Lower lobe of right lung (tissue), 2 donors: ENCODE measurements around the gene LRGUK. TPM values are rescaled to one million over a fixed set of nuclear protein-coding genes. Genes with fewer than 3 reads are reported as not detected.

Experiments
- ATAC-seq, 2 donors: fragments of 200-7000 bp; cut with Tn5 transposase; one replicate each; pipeline ENCODE4 v1.9.1; 2020 to 2022; ENCODE audit warnings: mild to moderate bottlenecking in 2 of 2, moderate library complexity in 2 of 2
- DNase-seq: peaks from one replicate; pipeline ENCODE4 v3.0.0-alpha.2; 2020
- H3K27ac ChIP-seq: fragments of 200-600 bp; one replicate; pipeline ENCODE4 v1.8.0; 2022
- H3K27me3 ChIP-seq: fragments of 200-600 bp; one replicate; pipeline ENCODE4 v1.8.0; 2022; ENCODE audit warnings: low read depth
- H3K36me3 ChIP-seq: fragments of 200-600 bp; one replicate; pipeline ENCODE4 v1.8.0; 2022; ENCODE audit warnings: mild to moderate bottlenecking
- H3K4me1 ChIP-seq: fragments of 200-600 bp; one replicate; pipeline ENCODE4 v1.8.0; 2022
- H3K4me3 ChIP-seq: fragments of 200-600 bp; one replicate; pipeline ENCODE4 v1.8.0; 2022; ENCODE audit warnings: mild to moderate bottlenecking
- H3K9me3 ChIP-seq: fragments of 200-600 bp; one replicate; pipeline ENCODE4 v1.8.0; 2022
- CTCF ChIP-seq: fragments of 200-600 bp; IDR thresholded peaks from one replicate; pipeline ENCODE4 v1.8.0; 2022; ENCODE audit warnings: antibody characterized with exemption, mild to moderate bottlenecking
- intact Hi-C: fragments of 100-400 bp; cut with DNase I; formaldehyde crosslinking; loops from one replicate; pipeline ENCODE4 v1.11.0; 2022
- total RNA-seq: library from RNA; stranded (reverse); fragmentation: NEBNext Ultra II Directional; extraction: Animal tissue kit (Norgen Biotek cat#: 25700); gene quantifications from one replicate; pipeline ENCODE4 v1.2.1, GENCODE V29; 2021
- donor health status: DM: no; HTN: yes; CAD: no; lungs with severe emphysema.

The LRGUK gene
- total RNA-seq, 1 donor from 2014 or later: 1.8 TPM

GRCh38 chr7:134179036-134180011 lies 52.2 kb downstream of the LRGUK start:
- DNase-seq (no peak), ATAC-seq (no peak)
- intact Hi-C loops: no loop called here
- TF ChIP-seq CTCF: no peak
- H3K36me3 ChIP-seq: no peaks in the 10 kb centered on the region
- no peaks in the 10 kb centered on the region for H3K9me3 ChIP-seq
- H3K27me3 ChIP-seq: no peaks in the 10 kb centered on the region
- no peaks in the 10 kb centered on the region for H3K4me1 ChIP-seq
- no peak overlapping the region for H3K4me3 ChIP-seq
- no peak overlapping the region for H3K27ac ChIP-seq

GRCh38 chr7:134180376-134180775 lies 53.2 kb downstream of the LRGUK start:
- H3K4me1 ChIP-seq: no peaks in the 10 kb centered on the region
- H3K27me3 ChIP-seq: no peaks in the 10 kb centered on the region
- DNase-seq (no peak), ATAC-seq (no peak)
- TF ChIP-seq CTCF: no peak
- H3K27ac ChIP-seq: no peak overlapping the region
- no peaks in the 10 kb centered on the region for H3K36me3 ChIP-seq
- intact Hi-C loops: no loop called here
- no peaks in the 10 kb centered on the region for H3K9me3 ChIP-seq
- no peak overlapping the region for H3K4me3 ChIP-seq

GRCh38 chr7:134182078-134182477 lies 54.9 kb downstream of the LRGUK start:
- intact Hi-C loops: no loop called here

GRCh38 chr7:134184767-134185166 lies 57.6 kb downstream of the LRGUK start:
- no peak for TF ChIP-seq CTCF
- intact Hi-C loops: no loop called here
- H3K4me1 ChIP-seq: no peaks in the 10 kb centered on the region
- no peaks in the 10 kb centered on the region for H3K27me3 ChIP-seq
- H3K4me3 ChIP-seq: no peak overlapping the region
- ATAC-seq (peak; percentile 41 to 56), DNase-seq (no peak)
- no peaks in the 10 kb centered on the region for H3K9me3 ChIP-seq
- H3K36me3 ChIP-seq: no peaks in the 10 kb centered on the region
- no peak overlapping the region for H3K27ac ChIP-seq

More at GRCh38 chr7:134182078-134182477, 54.9 kb downstream of the LRGUK start:
- no peak for DNase-seq
- no peak for ATAC-seq
- H3K9me3 ChIP-seq: no peaks in the 10 kb centered on the region
- H3K36me3 ChIP-seq: no peaks in the 10 kb centered on the region
- no peaks in the 10 kb centered on the region for H3K4me1 ChIP-seq
- no peak overlapping the region for H3K4me3 ChIP-seq
- no peak for TF ChIP-seq CTCF
- H3K27me3 ChIP-seq: no peaks in the 10 kb centered on the region
- no peak overlapping the region for H3K27ac ChIP-seq

GRCh38 chr7:134186027-134186426 lies 58.9 kb downstream of the LRGUK start:
- no peaks in the 10 kb centered on the region for H3K36me3 ChIP-seq
- H3K4me1 ChIP-seq: no peaks in the 10 kb centered on the region
- intact Hi-C loops: no loop called here
- no peak for ATAC-seq
- H3K4me3 ChIP-seq: no peak overlapping the region
- H3K27ac ChIP-seq: no peak overlapping the region
- no peak for TF ChIP-seq CTCF
- no peak for DNase-seq
- H3K27me3 ChIP-seq: no peaks in the 10 kb centered on the region
- no peaks in the 10 kb centered on the region for H3K9me3 ChIP-seq
